ENCODE results near the gene DNAH14.

GRCh38 chr1:225388372-225388771 lies 458.9 kb downstream of the DNAH14 start:
- no peak for TF ChIP-seq U2AF1 (optimal IDR thresholded peaks at IDR 0.05; ENCODE audit: low read depth, low read length)
- TF ChIP-seq, protein P1, sequence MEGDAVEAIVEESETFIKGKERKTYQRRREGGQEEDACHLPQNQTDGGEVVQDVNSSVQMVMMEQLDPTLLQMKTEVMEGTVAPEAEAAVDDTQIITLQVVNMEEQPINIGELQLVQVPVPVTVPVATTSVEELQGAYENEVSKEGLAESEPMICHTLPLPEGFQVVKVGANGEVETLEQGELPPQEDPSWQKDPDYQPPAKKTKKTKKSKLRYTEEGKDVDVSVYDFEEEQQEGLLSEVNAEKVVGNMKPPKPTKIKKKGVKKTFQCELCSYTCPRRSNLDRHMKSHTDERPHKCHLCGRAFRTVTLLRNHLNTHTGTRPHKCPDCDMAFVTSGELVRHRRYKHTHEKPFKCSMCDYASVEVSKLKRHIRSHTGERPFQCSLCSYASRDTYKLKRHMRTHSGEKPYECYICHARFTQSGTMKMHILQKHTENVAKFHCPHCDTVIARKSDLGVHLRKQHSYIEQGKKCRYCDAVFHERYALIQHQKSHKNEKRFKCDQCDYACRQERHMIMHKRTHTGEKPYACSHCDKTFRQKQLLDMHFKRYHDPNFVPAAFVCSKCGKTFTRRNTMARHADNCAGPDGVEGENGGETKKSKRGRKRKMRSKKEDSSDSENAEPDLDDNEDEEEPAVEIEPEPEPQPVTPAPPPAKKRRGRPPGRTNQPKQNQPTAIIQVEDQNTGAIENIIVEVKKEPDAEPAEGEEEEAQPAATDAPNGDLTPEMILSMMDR (CRISPR knock-in tag; IDR thresholded peaks at IDR 0.05): no peak
- TF ChIP-seq, protein P2, sequence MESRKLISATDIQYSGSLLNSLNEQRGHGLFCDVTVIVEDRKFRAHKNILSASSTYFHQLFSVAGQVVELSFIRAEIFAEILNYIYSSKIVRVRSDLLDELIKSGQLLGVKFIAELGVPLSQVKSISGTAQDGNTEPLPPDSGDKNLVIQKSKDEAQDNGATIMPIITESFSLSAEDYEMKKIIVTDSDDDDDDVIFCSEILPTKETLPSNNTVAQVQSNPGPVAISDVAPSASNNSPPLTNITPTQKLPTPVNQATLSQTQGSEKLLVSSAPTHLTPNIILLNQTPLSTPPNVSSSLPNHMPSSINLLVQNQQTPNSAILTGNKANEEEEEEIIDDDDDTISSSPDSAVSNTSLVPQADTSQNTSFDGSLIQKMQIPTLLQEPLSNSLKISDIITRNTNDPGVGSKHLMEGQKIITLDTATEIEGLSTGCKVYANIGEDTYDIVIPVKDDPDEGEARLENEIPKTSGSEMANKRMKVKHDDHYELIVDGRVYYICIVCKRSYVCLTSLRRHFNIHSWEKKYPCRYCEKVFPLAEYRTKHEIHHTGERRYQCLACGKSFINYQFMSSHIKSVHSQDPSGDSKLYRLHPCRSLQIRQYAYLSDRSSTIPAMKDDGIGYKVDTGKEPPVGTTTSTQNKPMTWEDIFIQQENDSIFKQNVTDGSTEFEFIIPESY (CRISPR knock-in tag; IDR thresholded peaks at IDR 0.05): no peak
- TF ChIP-seq GMEB1 (CRISPR knock-in tag; IDR thresholded peaks at IDR 0.05; ENCODE audit: borderline replicate concordance): no peak
- no peak for TF ChIP-seq PAXIP1 (CRISPR knock-in tag; conservative IDR thresholded peaks at IDR 0.05)
- no peak for TF ChIP-seq MYC (CRISPR knock-in tag; IDR thresholded peaks at IDR 0.05; ENCODE audit: borderline replicate concordance)
- no peak for TF ChIP-seq CREM (IDR thresholded peaks at IDR 0.05)
- TF ChIP-seq CREM (CRISPR knock-in tag; IDR thresholded peaks at IDR 0.05): no peak
- TF ChIP-seq MEIS1 (CRISPR knock-in tag; IDR thresholded peaks at IDR 0.05; ENCODE audit: borderline replicate concordance): no peak
- TF ChIP-seq ATF3 (CRISPR knock-in tag; IDR thresholded peaks at IDR 0.05): no peak
- no peak for TF ChIP-seq YY1 (IDR thresholded peaks at IDR 0.05; ENCODE audit: insufficient read depth, insufficient replicate concordance, low read depth, low read length)
